HG03432 (cell line): Measurements from ENCODE around the gene TH.
"Not testable (repeated sequence)": the region's sequence is repeated elsewhere in the genome, so short reads cannot be mapped to it uniquely, and the experiment has no call there.

Experiments
- ATAC-seq: cut with Tn5 transposase; IDR thresholded peaks from one replicate; pipeline ENCODE4 v1.9.1; 2021; ENCODE audit warnings: mild to moderate bottlenecking, moderate library complexity; ENCODE audit not compliant: unreplicated experiment

Gene TH

DNA sequence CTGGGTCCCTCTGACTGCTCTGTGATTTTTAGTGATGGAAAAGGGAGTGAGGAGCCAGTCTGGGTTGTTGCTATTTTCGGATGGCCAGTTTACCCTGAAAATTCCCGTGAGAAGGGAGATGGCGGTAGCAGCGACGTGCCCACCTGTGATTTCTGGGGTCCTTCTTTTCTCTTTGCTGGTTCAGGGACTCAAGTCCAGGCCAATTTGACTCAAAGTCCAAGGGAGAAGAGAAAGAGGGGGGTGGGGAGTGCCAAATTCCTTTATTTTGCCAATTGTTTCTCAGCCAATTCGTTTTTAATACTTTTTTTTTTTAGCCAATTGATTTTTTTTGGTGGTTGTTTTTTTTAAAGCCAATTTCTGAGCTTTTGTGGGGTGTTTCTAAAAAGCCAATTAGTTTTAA is 39.4 kb downstream of the TH start:
- ATAC-seq = no peak

DNA sequence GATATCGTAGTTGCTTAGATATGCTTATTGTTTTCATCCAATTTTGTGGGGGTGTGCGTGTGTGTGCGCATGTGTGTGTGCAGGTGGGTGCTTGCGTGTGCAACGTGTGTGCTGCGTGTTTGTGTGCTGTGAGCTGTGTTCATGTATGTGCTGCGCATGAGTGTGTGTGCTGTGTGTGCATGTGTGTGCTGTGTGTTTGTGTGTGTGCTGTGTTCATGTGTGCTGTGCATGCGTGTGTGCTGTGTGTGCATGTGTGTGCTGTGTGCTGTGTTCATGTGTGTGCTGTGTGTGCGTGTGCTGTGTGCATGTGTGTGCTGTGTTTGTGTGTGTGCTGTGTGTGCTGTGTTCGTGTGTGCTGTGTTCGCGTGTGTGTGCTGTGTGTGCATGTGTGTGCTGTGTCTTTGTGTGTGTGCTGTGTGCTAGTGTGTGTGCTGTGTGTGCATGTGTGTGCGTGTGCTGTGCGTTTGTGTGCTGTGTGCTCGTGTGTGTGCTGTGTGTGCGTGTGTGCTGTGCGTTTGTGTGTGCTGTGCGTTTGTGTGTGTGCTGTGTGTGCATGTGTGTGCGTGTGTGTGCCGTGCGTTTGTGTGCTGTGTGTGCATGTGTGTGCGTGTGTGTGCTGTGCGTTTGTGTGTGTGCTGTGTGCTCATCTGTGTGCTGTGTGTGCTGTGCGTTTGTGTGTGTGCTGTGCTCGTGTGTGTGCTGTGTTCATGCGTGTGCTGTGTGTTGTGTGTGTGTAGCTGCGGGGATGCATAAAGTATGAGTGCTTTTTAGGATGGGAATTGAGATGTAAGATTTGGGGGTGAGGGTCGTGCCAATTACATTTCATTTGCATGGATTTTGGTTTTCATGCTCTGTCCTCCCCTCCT is 40.0 kb downstream of the TH start:
- ATAC-seq = no peak

DNA sequence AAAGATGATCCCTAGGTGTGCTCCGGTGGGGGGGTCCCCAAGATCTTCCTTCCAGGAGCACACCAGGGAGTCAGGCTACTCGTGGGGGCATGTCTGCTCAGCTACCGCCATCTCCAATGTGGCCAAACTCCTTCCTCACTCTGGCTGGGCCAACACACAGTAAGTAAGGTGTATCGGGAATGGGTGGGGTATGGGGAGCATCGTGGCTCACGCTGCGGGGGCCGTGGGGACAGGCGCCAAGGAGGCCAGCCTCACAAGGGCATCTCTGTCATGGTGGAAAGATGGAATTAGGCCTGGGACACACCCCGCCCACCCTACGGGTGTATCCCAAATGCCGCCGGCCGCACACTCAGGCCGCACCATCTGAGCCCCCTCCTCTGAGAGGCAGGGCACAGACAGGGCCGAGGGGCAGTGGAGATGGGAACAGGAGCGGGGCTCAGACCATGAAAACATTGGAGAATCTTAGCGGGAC is 40.7 kb downstream of the TH start:
- no peak for ATAC-seq

DNA sequence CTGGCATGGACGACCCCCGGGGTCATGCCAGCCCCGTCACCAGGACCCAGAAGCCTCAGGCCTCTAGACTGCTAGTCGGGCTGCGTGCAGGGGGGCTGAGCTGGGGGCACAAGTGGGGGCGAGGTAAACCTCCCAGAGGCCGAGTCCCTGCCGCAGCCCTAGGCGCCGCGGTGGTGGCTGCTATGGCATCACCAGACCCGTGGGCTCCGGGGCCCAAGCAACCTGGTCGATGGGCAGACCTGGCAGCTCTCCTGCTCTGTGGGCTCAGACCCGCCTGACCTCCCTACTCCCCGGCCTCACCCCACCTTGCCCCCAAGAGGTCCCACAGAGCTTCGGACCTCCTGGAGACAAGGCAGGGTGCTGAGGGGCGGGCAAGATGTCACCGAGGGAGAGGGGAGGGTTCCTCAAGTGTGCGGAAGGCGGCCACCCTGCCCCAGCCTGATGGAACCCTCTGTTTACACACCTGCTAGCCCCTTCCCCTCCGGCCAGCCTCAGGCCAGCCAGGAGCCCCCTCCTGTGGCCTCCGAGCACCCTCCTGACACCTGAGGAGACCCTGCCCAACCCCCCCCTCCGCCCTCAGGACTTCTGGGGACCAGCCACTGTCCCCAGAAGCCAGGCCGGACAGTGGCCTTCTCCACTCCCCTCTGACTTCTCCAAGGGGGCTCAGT is 41.8 kb downstream of the TH start:
- no peak for ATAC-seq

DNA sequence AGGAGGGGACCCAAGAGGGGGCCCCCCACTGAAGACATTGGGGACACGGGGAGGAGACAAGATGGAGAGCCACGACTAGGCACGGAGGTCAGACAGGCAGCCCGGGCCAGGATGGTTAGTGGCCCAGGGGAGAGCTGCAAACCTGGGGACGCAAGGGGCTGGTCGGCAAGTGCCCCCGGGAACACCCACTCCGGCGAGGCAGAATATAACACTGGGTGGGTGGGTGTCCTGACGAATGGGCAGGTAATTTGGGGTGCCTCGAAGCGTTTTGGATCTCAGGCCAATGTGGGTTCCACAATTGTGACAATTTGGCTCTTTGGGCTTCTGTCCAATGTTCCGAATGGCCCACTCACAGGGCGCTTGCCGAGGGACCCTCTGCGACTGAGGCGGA is 42.3 kb downstream of the TH start:
- no peak for ATAC-seq

DNA sequence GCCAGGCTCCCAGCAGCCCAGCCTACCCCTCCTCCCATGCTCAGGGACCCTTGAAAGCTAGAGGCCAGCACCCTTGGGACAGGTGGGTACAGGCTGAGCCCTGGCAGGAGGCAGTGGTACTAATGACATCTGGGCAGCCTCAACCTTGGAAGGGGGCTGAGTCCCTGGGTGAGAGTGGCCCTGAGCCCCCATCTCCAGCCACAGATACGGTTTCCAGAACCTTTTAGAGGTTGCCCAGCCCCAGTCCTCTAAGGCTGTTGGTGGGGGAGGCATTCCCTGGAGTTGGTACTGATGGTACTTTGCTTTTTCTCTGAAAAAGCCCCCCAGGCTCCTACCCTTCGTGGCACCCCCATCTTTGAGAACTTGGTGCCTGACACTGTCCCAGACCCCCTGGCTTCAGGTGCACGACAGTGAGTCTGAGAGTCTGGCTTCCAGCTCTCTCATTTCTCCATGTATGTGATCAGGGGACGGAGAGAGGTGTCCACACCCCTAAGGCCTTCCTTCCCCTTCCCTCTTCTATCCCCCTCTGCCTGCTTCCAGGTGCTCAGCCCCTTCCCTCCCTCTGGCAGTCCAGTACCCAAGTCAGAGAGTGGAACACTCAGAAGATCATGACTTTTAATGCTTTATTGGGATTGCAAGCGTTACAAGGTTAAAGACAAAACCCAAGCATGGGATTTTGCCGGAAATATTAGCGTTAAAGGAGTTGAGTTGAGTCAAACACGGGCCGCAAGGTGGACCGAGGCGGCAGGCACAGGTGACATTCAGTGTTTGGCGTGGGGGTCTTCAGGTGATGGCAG is 42.9 kb downstream of the TH start:
- ATAC-seq = no peak

DNA sequence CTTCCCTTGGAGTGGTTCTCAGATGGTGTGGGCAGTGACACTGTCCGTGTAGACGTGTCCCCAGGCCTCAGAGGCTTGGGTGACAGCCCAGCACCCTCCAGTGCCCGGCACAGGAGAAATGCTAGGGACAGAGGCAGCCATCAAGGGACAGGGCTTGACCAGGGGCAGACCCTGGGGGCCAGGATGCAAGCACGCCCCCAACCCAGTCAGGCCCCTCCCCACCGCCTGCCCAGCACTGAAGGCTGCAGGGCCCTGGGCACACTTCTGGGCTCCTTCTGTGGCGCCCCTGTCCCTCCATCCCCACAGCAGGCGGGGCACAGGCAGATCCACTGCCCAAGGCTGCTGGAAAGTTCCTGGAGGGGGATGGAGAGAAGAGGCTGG is 43.5 kb downstream of the TH start:
- ATAC-seq = no peak

DNA sequence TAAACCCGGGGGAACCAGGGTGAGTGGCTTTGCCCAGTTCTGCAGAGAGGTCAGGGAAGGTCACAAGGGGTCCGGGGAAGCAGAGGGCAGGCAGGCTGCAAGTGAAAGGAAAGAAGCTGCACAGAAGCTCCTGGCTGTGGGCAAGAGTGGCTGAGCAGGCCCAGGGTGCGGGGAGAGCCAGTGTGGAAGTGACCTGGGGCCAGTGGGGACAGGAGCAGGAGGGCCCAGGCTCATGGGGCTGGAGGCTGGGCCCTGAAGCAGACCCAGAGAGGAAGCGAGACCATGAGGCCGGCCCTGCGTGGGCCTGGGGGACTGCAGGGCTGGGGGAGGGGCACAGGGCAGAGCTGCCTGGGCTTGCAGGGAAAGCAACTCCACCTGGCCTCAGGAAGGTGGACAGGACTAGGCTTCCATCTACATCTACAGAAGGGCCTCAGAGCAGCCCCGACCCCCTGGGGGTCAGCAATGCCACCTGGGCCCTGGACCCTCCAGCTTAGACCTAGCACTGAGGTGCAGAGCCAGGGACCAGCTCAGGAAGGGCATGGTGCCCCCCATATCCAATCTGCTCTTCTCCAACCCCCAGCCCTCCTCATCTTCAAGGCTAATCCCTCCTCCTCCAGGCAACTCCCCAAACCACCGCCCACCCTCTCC is 44.0 kb downstream of the TH start:
- no peak for ATAC-seq

DNA sequence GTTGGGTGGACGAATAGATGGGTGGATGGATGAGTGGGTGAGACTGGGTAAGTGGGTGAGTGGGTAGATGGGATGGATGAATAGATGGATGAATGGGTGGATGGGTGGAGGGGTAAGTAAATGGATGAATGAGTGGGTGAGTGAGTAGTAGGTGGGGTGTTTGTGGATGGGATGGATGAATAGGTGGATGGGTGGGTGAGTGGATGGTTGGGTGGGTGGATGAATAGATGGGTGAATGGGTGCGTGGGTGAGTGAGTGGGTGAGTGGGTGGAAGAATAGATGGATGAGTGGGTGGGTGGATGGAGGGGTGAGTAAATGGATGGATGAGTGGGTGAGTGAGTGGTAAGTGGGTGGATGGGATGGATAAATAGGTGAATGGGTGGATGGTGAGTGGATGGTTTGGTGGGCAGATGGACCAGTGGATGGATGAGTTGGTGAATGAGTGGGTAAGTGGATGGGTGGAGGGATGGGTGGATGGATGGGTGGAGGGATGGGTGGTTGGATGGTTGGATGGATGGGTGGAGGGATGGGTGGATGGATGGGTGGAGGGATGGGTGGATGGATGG is 45.0 kb downstream of the TH start:
- no peak for ATAC-seq

DNA sequence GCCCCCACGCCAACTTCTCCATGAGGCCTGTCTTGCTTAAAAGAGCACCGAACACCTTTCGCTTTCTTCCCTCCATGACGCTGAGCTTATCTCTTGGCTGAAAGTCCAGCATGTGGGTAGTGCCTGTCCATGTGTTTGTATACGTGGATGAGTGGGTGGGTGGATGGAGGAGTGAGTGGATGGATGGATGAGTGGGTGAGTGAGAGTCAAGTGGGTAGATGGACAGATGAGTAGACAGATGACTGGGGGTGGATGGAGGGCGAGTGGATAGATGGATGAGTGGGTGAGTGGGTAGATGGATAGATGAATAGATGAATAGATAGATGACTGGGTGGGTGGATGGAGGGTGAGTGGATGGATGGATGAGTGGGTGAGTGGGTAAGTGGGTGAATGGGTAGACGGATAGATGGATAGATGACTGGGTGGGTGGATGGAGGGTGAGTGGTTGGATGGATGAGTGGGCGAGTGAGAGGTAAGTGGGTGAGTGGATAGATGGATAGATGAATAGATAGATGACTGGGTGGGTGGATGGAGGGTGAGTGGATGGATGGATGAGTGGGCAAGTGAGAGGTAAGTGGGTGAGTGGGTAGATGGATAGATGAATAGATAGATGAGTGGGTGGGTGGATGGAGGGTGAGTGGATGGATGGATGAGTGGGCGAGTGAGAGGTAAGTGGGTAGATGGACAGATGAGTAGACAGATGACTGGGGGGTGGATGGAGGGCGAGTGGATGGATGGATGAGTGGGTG is 46.7 kb downstream of the TH start:
- ATAC-seq = not testable (repeated sequence)

DNA sequence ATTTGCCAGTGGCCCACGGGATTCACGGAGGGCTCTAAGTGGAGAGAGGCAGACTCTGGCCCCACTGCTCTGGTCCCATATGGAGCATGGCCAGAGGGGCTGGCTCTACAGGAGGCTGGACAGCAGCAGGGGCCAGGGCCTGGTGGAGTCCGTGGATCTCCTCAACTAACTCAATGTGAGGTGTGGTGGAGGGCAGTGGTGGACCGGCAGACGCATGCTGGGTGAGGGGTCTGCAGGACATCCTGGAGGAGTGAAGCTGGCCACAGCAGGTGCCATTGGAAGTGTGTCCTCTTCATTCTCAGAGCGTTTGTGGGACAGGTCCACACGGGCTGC is 48.0 kb downstream of the TH start:
- no peak for ATAC-seq

DNA sequence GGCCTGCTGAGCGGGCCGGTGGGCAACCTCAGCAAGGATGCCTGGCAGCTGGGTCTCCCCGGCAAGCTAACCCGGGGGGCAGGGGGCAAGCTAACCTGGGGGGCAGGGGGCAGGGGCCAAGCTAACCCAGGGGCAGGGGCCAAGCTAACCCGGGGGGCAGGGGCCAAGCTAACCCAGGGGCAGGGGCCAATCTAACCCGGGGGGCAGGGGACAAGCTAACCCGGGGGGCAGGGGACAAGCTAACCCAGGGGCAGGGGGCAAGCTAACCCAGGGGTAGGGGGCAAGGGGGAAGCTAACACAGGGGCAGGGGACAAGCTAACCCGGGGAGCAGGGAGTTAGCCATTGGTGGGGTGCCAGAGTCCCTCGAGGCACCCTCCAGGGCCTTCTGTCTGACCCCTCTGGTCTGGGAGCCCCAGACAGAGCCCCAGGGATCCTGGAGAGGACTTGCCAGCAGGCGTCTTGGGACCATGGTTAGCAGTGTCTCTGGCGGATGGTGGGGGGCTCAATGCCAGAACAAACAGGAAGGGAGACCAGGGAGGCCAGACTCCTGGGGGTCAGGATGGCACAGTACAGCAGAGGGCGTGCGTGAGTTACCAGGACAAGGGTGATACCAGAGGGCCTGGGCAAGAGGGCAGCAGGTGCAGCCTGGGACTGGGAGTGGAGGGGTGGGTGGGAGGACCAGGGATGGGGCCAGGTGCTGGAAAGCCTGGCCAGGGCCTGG is 48.5 kb downstream of the TH start:
- no peak for ATAC-seq

DNA sequence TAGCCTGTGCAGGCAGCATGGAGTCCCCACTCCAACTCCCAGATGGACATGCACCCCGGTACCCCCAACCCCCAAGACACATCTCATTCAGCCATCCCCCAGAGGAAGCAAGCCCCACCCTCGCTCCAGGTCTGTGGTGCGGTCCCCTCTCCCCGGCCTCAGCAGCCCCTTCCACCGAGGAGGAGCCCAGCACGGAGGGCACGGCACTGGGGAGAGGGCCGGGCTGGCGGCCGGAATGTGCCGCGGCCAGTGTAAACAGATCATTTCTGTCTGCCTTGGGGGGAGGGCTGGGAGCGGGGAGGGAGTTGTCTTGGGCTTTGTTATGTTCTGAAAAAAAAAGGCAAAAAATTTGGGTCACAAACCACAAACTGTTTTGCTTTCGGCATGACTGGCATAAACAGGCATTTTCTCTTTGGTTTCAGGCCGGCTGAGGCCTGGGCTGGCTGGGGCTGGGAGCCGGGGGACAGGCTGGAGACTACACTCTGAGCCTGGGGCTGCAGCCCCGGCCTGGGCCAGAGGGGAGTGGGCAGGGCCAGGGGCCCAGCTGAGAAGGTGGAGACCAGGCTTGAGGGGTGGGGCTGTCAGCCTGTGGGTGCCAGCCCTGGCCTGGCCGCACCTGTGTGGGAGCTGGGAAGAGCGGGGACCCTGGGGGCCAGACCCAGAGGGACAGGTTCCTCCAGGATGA is 49.3 kb downstream of the TH start:
- no peak for ATAC-seq

DNA sequence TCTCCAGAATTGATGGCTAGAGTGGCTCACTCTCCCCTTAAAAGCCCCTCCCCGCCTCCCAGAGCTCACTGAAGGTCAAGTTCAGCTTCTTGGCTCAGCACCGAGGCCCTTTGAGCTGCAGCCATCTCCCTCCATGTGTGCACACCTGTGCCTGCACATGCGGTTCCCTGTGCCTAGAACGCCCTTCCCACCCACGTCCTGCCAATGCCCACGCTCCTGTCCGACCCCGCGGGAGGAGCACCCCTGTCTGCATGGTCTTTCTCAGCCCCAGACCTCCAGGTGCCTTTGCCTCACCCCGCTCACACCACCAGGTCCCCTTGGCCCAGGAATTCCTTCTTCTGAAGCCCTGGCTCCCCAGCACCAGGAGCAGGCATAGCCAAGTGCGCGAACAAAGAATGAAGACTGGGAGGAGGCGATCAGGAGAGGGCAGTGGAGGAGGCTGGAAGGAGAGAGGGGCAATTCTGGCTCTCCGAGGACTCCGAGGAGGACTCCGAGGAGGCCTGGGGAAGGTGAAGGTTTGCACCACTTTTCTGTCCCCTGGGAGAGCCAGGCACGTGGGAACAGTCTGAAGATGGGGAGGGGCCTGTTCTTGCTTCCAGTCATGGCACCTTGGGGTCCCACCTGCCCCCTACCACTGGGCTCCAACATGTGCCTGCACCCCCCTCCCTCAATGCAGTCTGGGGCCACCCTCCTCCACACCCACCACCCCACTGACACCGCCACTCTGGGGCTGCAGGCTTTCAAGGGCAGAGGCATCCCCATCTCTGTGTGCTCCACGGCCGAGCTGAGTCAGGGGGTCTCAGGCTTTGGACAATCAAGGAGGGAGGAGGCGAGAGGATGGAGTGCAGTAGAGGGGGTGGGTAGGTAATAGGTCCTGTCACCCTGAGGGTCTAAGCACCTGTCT is 50.1 kb downstream of the TH start:
- no peak for ATAC-seq

DNA sequence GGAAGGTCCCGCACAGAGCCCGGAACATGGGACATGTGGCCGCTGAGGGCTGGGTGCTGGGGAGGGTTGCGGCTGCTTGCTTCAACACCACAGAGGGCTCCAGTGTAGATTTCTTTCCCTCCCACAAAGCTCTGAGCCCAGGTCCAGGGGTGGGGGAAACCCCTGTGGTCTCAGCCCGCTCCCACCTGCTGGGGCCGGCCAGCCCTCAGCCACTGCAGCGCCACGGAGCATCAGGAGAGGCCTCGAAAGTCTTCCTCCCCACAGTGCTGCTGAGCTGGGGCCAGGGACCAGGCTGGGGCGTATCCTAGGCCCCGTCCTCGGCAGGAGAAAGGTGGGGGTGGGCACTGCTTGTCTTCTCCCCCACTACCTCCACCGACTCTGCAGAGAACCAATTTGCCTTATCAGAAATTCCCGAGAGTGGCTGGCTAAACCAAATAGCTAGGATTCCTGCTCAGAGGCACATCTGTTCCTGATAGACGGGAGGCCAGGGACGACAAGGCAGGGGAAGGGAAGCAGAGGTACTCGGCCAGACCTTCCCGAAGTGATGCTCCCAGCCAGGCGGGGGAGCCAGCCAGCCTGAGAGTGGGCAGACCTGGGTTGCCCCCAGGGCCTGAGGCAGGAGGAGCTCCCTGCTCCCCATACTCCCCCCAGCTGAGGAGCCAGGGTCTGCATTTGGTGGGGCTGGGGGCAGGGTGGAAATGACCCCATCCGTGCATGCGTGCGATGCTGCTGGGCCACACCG is 51.1 kb downstream of the TH start:
- ATAC-seq = no peak

DNA sequence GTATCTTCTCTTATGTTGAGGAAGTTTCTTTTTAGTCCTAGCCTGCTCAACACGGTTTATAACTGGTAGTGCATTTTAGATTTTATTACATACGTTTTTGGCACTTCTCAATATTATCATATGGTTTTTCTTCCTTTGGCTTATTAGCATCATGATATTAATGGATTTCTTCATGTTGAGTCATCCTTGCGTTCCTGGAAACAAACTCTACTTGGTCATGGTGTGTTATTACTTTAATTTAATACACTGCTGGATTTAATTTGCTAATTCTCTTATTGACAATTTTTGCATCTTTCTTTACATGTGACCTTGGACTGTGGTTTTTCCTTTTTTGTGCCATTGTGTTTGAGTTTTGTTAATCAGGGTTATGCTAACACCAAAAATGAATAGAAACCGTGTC is 52.9 kb downstream of the TH start:
- no peak for ATAC-seq

DNA sequence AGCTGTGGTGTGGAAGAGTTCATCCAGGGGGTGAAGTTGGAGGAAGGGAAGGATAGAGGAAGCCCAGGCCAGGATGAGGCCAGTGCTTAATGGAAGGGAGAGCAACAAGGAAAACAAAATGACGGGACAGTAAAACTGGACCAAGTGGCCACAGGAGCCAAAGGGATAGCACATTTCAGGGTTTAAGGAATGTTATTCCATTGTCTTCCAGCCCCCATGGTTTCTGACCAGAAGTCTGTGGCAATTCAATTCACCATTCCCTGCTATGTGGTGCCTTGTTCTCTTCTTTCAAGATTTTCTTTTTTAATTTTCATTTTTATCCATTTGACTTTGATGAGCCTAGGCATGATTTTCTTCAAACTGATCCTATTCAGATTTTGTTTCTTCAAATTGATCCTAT is 54.9 kb downstream of the TH start:
- ATAC-seq = no peak
